Measurements from ENCODE around the gene GFRA1. TPM values are rescaled to one million over a fixed set of nuclear protein-coding genes. Genes with fewer than 3 reads are reported as not detected.
A peak's percentile ranks its signal among the peaks of the same experiment; 100 is the strongest.

GFRA1 gene
- total RNA-seq, 1 donor from 2014 or later: 4.2 TPM

- no peak for TF ChIP-seq CTCF (IDR thresholded peaks at IDR 0.05; ENCODE audit: unreplicated experiment)
- Mint-ChIP-seq H3K36me3 (ENCODE audit: low read depth, unreplicated experiment) (no peaks in the 10 kb centered on the region), H3K9me3 (ENCODE audit: unreplicated experiment) (no peaks in the 10 kb centered on the region), H3K27me3 (ENCODE audit: unreplicated experiment) (no peaks in the 10 kb centered on the region), H3K27ac (ENCODE audit: unreplicated experiment) (no peak overlapping the region), H3K4me1 (ENCODE audit: unreplicated experiment) (peaks cover 8% of the 10 kb centered on the region), H3K4me3 (ENCODE audit: unreplicated experiment) (no peak overlapping the region)
- DNase-seq (ENCODE audit: low spot score): no peak
These were observed 13.7 kb upstream of the GFRA1 start for GRCh38 chr10:116286626-116287200.

GRCh38 chr10:116281775-116282174, 8.8 kb upstream of the GFRA1 start:
- no peaks in the 10 kb centered on the region for H3K9me3 Mint-ChIP-seq (ENCODE audit: unreplicated experiment)
- H3K36me3 Mint-ChIP-seq (ENCODE audit: low read depth, unreplicated experiment): no peaks in the 10 kb centered on the region

DNA sequence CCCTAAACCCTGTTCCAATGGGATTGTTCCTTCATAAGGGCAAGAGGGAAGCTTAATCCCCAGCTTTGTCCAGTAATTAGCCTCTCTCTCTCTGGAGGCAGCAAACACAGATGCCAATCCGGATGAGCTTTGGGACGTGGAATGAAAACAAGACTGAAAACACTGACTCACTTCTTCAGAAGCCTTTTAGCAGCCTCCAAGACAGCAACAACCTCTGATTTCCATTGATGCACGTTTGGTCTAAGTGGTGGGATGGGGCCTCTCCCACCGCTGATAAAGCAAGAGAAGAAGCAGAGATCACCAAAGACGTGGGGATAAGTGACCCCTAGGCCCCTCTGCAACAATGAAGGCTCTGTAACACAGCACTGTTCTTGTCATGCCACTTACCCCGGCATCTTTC, 5.8 kb upstream of the GFRA1 start:
- Mint-ChIP-seq H3K36me3 (ENCODE audit: low read depth, unreplicated experiment) (no peaks in the 10 kb centered on the region), H3K4me3 (ENCODE audit: unreplicated experiment) (no peak overlapping the region), H3K27ac (ENCODE audit: unreplicated experiment) (no peak overlapping the region), H3K27me3 (ENCODE audit: unreplicated experiment) (peaks cover 12% of the 10 kb centered on the region), H3K9me3 (ENCODE audit: unreplicated experiment) (no peaks in the 10 kb centered on the region), H3K4me1 (ENCODE audit: unreplicated experiment) (peaks cover 3% of the 10 kb centered on the region)
- no peak for TF ChIP-seq CTCF (IDR thresholded peaks at IDR 0.05; ENCODE audit: unreplicated experiment)
- DNase-seq (ENCODE audit: low spot score): no peak

More at GRCh38 chr10:116281775-116282174, 8.8 kb upstream of the GFRA1 start:
- TF ChIP-seq CTCF (IDR thresholded peaks at IDR 0.05; ENCODE audit: unreplicated experiment): no peak
- Mint-ChIP-seq H3K4me3 (ENCODE audit: unreplicated experiment) (no peak overlapping the region), H3K27me3 (ENCODE audit: unreplicated experiment) (no peaks in the 10 kb centered on the region), H3K27ac (ENCODE audit: unreplicated experiment) (no peak overlapping the region), H3K4me1 (ENCODE audit: unreplicated experiment) (peaks cover 4% of the 10 kb centered on the region)
- DNase-seq (ENCODE audit: low spot score): no peak

DNA sequence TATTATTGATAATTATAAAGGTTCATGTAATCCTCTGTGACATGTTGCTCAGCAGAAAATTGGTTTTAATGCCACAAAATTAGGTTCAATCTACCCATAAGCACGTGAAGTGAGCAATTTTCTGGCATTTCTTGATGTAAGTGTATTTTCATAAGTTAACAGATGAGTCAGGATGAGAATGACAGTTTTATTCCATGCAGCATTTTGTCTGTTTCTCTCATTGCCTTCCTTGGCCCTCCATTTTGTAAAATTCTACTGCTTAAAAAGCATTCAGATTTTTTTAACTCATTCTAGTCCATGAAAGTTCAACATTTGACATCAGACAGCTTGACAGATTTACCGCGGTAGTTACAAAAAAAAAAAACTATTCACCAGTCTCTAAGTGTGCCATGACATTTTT, 4.0 kb upstream of the GFRA1 start:
- peaks cover 14% of the 10 kb centered on the region for H3K27me3 Mint-ChIP-seq (ENCODE audit: unreplicated experiment)
- H3K9me3 Mint-ChIP-seq (ENCODE audit: unreplicated experiment): no peaks in the 10 kb centered on the region
- no peak for DNase-seq (ENCODE audit: low spot score)
- no peak overlapping the region for H3K4me3 Mint-ChIP-seq (ENCODE audit: unreplicated experiment)
- peaks cover 8% of the 10 kb centered on the region for H3K4me1 Mint-ChIP-seq (ENCODE audit: unreplicated experiment)
- H3K36me3 Mint-ChIP-seq (ENCODE audit: low read depth, unreplicated experiment): peaks cover 3% of the 10 kb centered on the region
- TF ChIP-seq CTCF (IDR thresholded peaks at IDR 0.05; ENCODE audit: unreplicated experiment): no peak
- no peak overlapping the region for H3K27ac Mint-ChIP-seq (ENCODE audit: unreplicated experiment)

GRCh38 chr10:116274064-116274904, 1.3 kb upstream of the GFRA1 start:
- Mint-ChIP-seq H3K4me1 (ENCODE audit: unreplicated experiment) (peaks cover 8% of the 10 kb centered on the region), H3K4me3 (ENCODE audit: unreplicated experiment) (peak overlapping the region; percentile 92), H3K27ac (ENCODE audit: unreplicated experiment) (no peak overlapping the region), H3K36me3 (ENCODE audit: low read depth, unreplicated experiment) (peaks cover 3% of the 10 kb centered on the region), H3K27me3 (ENCODE audit: unreplicated experiment) (peaks cover 22% of the 10 kb centered on the region), H3K9me3 (ENCODE audit: unreplicated experiment) (no peaks in the 10 kb centered on the region)
- DNase-seq (ENCODE audit: low spot score): peak; percentile 20
- TF ChIP-seq CTCF (IDR thresholded peaks at IDR 0.05; ENCODE audit: unreplicated experiment): no peak

Data from endothelial cell (in vitro differentiated cells).